Breast epithelium (tissue), 4 donors: Measurements from ENCODE around the gene TBCK. TPM values are rescaled to one million over a fixed set of nuclear protein-coding genes. Genes with fewer than 3 reads are reported as not detected.

Source experiments
- DNase-seq, 2 donors: peaks; one replicate each; pipeline ENCODE4 v3.0.0-alpha.2; 2019; ENCODE audit warnings: low spot score in 2 of 2
- H3K27ac ChIP-seq, 2 donors: fragments of 200-600 bp; sonication (generic) in 1 of 2; one replicate each; pipeline ENCODE4 v1.5.1; 2016 to 2019; ENCODE audit warnings: mild to moderate bottlenecking in 1 of 2
- H3K27me3 ChIP-seq, 2 donors: fragments of 200-600 bp; sonication (generic) in 1 of 2; one replicate each; pipeline versions ENCODE4 v1.5.1 to v1.6.0; 2017 to 2019; ENCODE audit warnings: control low read depth in 1 of 2, mild to moderate bottlenecking in 1 of 2
- H3K36me3 ChIP-seq: fragments of 200-600 bp; one replicate; pipeline ENCODE4 v1.5.1; 2019
- H3K4me1 ChIP-seq, 2 donors: fragments of 200-600 bp; sonication (generic); one replicate each; pipeline ENCODE4 v1.5.1; 2016 to 2019; ENCODE audit warnings: control low read depth in 1 of 2
- H3K4me3 ChIP-seq, 3 donors: fragments of 200-600 bp; sonication (generic); 1 replicate in 2 of 3; 2 replicates in 1 of 3; pipeline ENCODE4 v1.5.1; 2016 to 2019; ENCODE audit warnings: mild to moderate bottlenecking in 3 of 3, moderate library complexity in 2 of 3
- H3K9me3 ChIP-seq, 2 donors: fragments of 200-600 bp; sonication (generic) in 1 of 2; one replicate each; pipeline ENCODE4 v1.5.1; 2016 to 2019; ENCODE audit warnings: control low read depth in 1 of 2
- CTCF ChIP-seq, 3 donors: fragments of 450-650 bp; IDR thresholded peaks; one replicate each; pipeline ENCODE4 v1.5.1; 2016 to 2017; ENCODE audit warnings: antibody characterized with exemption in 3 of 3, mild to moderate bottlenecking in 3 of 3, moderate library complexity in 3 of 3
- POLR2A ChIP-seq: fragments of 450-650 bp; IDR thresholded peaks from one replicate; pipeline ENCODE4 v1.6.1; 2016; ENCODE audit warnings: antibody characterized with exemption, mild to moderate bottlenecking, moderate library complexity
- POLR2AphosphoS5 ChIP-seq, 3 donors: sonication (generic); formaldehyde crosslinking; IDR thresholded peaks; one replicate each; pipeline ENCODE4 v1.6.1; 2017; ENCODE audit warnings: antibody characterized with exemption in 3 of 3
- intact Hi-C: fragments of 100-400 bp; cut with DNase I; formaldehyde crosslinking; loops from one replicate; pipeline ENCODE4 v1.15.1; 2023; ENCODE audit warnings: low total_unique reads
- total RNA-seq, 3 donors: library from RNA; depleted of rRNA; stranded (reverse); fragments of >200 nt; gene quantifications; one replicate each; pipeline ENCODE4 v1.1.0, GENCODE V29; 2016

The TBCK gene
- total RNA-seq, 3 donors from 2014 or later: 46.9 to 82.3 (median 57.0) TPM

GRCh38 chr4:106095408-106095807 is 220.6 kb downstream of the TBCK start:
- Histone ChIP-seq H3K27me3 (no peaks in the 10 kb centered on the region), H3K27ac (no peak overlapping the region), H3K9me3 (peaks cover 13 to 16% of the 10 kb centered on the region in 2 donors), H3K36me3 (no peaks in the 10 kb centered on the region), H3K4me3 (no peak overlapping the region), H3K4me1 (no peaks in the 10 kb centered on the region)
- TF ChIP-seq POLR2AphosphoS5 (IDR thresholded peaks at IDR 0.05): no peak
- no peak for TF ChIP-seq CTCF (IDR thresholded peaks at IDR 0.05)
- TF ChIP-seq POLR2A: no peak
- DNase-seq: no peak
- intact Hi-C loops: no loop called here

GRCh38 chr4:106092361-106093040 is 223.5 kb downstream of the TBCK start:
- intact Hi-C loops: no loop called here
- Histone ChIP-seq H3K27me3 (no peaks in the 10 kb centered on the region), H3K9me3 (peaks cover 16 to 32% of the 10 kb centered on the region in 2 donors), H3K27ac (no peak overlapping the region), H3K4me1 (no peaks in the 10 kb centered on the region), H3K36me3 (no peaks in the 10 kb centered on the region), H3K4me3 (no peak overlapping the region)
- no peak for DNase-seq
- TF ChIP-seq CTCF (IDR thresholded peaks at IDR 0.05) (no peak), POLR2A (no peak), POLR2AphosphoS5 (IDR thresholded peaks at IDR 0.05) (no peak)

- peaks cover 16 to 40% of the 10 kb centered on the region in 2 donors for H3K9me3 ChIP-seq
- no peak for DNase-seq
- no peaks in the 10 kb centered on the region for H3K27me3 ChIP-seq
- no peaks in the 10 kb centered on the region for H3K4me1 ChIP-seq
- intact Hi-C loops: no loop called here
- no peak overlapping the region for H3K27ac ChIP-seq
- TF ChIP-seq CTCF (IDR thresholded peaks at IDR 0.05) (no peak), POLR2A (no peak)
- H3K36me3 ChIP-seq: no peaks in the 10 kb centered on the region
- no peak overlapping the region for H3K4me3 ChIP-seq
These were observed 225.2 kb downstream of the TBCK start for GRCh38 chr4:106090826-106091225.

DNA sequence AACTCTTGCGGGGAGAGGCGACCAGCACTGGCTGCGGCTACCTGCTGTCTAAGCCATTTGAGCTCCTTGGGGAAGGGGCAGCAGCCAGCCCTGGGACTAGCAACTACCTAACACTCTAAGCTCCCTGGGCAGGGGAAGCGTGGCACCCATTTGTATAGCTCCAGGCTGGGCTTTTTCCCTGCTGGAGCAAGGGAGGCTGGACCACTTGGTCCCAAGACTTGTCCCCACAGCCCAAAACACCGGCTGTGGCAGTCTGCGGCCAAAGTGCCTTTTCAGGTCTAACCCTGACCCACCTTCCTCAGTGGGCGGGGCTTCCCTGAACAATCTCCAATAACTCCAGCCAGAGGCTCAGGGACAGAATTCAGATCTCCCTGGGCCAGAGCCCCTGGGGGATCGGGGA is 232.9 kb downstream of the TBCK start:
- DNase-seq: no peak
- no peak for TF ChIP-seq CTCF (IDR thresholded peaks at IDR 0.05)
- no peak for TF ChIP-seq POLR2A
- TF ChIP-seq POLR2AphosphoS5 (IDR thresholded peaks at IDR 0.05): no peak
- H3K9me3 ChIP-seq: peaks cover 20 to 52% of the 10 kb centered on the region in 2 donors
- no peaks in the 10 kb centered on the region for H3K27me3 ChIP-seq
- no peaks in the 10 kb centered on the region for H3K36me3 ChIP-seq
- no peak overlapping the region for H3K4me3 ChIP-seq
- H3K27ac ChIP-seq: no peak overlapping the region
- intact Hi-C loops: no loop called here
- H3K4me1 ChIP-seq: no peaks in the 10 kb centered on the region

DNA sequence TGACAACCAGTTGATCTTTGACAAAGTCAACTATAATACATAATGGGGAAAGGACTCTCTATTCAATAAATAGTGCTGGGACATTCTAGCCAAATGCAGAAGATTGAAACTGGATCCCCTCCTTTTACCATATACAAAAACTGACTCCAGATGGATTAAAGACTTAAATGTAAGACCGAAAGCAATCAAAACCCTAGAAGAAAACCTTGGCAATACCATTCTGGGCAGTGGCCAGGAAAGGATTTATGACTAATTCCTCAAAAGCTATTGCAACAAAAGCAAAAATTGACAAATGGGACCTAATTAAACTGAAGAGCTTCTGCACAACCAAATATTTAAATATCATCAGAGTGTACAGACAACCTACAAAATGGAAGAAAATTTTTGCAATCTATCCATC is 235.6 kb downstream of the TBCK start:
- DNase-seq: no peak
- Histone ChIP-seq H3K4me3 (no peak overlapping the region), H3K9me3 (peaks cover 20 to 50% of the 10 kb centered on the region in 2 donors), H3K27me3 (no peaks in the 10 kb centered on the region), H3K27ac (no peak overlapping the region), H3K4me1 (no peaks in the 10 kb centered on the region), H3K36me3 (no peaks in the 10 kb centered on the region)
- TF ChIP-seq POLR2AphosphoS5 (IDR thresholded peaks at IDR 0.05) (no peak), CTCF (IDR thresholded peaks at IDR 0.05) (no peak), POLR2A (no peak)
- intact Hi-C loops: no loop called here
